Activated CD4-positive, CD25-positive, alpha-beta regulatory T cell treated with anti-CD3 and anti-CD28 coated beads, Interleukin-2, amount 50 U/mL, for 16 hours (primary cell): Measurements from ENCODE around the gene NYNRIN.
"Not testable (repeated sequence)": the region's sequence is repeated elsewhere in the genome, so short reads cannot be mapped to it uniquely, and the experiment has no call there.

Experiments
- DNase-seq: peaks from one replicate; pipeline ENCODE4 v3.0.0-alpha.2; 2020; ENCODE audit warnings: low read depth, low spot score

Gene NYNRIN

GRCh38 chr14:24369907-24370687 lies 28.7 kb upstream of the NYNRIN start:
- DNase-seq = no peak

DNA sequence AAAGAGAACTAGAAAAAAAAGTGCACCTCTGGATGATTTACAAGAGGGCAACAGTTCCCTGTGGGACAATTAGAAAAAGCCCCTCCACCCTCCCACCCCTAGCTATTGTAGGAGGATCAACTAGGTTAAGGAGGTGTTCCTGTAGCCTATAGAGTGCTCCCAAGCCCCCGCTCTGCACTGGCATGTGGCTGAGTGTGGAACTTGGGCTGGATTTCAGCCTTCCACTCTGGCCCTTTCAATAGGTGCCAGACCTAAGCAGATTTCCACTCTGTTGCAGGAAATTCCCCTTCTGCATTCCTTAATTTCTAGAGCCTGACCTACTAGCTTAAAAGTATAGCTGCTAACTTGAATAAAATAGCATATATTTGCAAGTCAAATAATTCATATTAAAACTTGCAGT lies 28.1 kb upstream of the NYNRIN start:
- DNase-seq = no peak

GRCh38 chr14:24371605-24372004 lies 27.2 kb upstream of the NYNRIN start:
- DNase-seq = not testable (repeated sequence)

DNA sequence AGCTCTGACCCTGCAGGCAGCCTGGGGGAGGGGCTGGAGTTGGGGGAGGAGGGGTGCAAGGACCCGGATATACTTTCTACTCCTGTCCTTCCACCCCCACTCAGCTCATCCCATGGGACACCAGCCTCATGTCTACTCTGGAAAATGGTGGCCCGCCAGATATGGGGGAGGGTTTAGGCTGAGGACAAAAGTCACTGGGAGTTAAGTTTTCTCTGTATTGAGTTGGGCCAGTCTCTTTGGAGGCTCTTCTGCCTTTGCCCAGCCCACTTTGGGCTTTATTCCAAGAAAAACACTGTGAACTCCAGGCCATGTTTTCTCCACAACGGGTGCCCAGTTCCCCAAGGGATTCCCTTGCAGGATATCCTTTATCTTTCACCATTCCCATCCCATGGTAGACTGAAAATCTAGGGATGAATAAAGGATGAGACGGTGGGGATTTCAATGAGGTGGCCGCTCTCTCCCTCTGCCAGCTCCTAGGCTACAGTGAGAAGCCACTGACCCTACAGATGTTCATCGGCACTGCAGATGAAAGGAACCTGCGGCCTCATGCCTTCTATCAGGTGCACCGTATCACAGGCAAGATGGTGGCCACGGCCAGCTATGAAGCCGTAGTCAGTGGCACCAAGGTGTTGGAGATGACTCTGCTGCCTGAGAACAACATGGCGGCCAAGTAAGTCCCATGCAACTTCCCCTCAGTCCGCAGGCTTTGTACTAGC lies 25.9 kb upstream of the NYNRIN start:
- no peak for DNase-seq

DNA sequence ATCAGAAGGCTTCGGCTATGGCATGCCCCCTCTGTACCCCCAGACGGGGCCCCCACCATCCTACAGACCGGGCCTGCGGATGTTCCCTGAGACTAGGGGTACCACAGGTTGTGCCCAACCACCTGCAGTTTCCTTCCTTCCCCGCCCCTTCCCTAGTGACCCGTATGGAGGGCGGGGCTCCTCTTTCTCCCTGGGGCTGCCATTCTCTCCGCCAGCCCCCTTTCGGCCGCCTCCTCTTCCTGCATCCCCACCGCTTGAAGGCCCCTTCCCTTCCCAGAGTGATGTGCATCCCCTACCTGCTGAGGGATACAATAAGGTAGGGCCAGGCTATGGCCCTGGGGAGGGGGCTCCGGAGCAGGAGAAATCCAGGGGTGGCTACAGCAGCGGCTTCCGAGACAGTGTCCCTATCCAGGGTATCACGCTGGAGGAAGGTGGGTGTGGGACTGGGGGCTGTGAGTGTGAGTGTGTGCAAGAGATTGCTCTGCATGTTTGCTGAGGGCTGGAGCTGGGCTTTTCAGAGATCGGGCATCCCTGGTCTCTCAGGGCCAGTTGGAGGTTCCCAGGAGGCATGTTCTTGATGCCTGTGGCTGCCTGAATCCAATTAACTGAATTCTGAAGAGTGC lies 22.2 kb upstream of the NYNRIN start:
- DNase-seq = no peak

GRCh38 chr14:24377126-24377525 lies 21.7 kb upstream of the NYNRIN start:
- no peak for DNase-seq

- DNase-seq = no peak
Measured at GRCh38 chr14:24377657-24378056, 21.1 kb upstream of the NYNRIN start.

- no peak for DNase-seq
Measured at GRCh38 chr14:24378327-24378726, 20.5 kb upstream of the NYNRIN start.

- no peak for DNase-seq
Measured at GRCh38 chr14:24378981-24379906, 19.6 kb upstream of the NYNRIN start.

DNA sequence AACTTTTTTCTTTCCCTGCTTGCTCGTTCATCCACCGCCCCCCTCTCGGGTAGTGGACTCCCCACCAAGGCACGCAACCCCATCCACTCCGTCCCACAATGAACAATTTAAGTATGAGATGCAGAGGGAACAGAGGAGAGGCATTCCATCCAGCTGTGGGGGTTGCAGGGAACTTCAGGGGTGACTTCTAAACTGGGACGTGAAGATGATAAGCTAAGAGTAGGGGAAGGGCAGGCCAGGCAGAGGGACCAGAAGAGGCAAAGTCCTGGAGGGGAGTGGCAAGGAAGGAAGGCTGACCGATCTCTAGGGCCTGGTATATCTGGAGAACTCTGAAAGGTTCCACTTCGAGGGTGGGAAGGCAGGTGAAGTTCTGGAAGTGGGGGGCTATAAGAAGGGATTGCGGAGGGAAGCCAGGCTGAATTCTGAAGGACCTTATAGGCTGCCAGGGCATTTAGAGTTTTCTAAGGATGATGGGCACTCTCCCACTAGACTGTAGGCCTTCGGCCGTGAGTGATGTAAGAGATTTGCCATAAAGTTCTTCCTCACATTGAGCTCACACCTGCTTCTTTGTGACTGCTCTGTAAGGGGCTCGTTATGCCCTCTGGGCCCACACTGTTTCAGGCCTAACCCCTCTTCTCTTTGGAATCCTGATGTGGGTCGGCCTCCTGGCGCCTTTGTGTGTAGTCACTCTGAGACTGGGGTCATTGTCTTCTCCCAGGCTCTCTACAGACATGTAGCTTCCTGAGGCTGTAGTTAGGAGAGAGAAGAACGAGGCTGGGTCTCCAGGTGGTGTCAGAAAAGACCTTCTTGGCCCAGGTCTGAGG lies 18.7 kb upstream of the NYNRIN start:
- no peak for DNase-seq

- no peak for DNase-seq
Measured at GRCh38 chr14:24381363-24382063, 17.3 kb upstream of the NYNRIN start.

GRCh38 chr14:24382064-24382371 lies 16.8 kb upstream of the NYNRIN start:
- no peak for DNase-seq

GRCh38 chr14:24384169-24384568 lies 14.6 kb upstream of the NYNRIN start:
- no peak for DNase-seq

DNA sequence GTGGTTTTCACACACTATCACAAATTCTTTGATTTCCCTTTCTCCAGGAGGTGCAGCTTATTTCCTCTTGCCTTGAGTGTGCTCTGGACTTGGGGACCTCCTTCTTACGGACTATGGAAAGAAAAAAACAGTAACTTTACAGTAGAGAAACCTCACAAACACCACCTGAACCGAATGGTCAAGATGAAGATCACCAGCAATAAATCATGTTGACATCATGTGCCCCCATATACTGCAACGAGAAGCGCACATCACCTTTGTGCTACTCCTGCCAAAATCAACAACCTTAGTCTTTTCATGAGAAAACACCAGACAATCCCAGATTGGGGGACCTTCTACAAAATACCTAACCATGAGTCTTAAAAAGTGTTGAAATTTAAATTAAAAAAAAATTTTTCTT lies 13.3 kb upstream of the NYNRIN start:
- DNase-seq = no peak

- DNase-seq = no peak
Measured at GRCh38 chr14:24387009-24387345, 11.8 kb upstream of the NYNRIN start.

- DNase-seq = not testable (repeated sequence)
Measured at GRCh38 chr14:24387579-24387978, 11.2 kb upstream of the NYNRIN start.

GRCh38 chr14:24388474-24389179 lies 10.2 kb upstream of the NYNRIN start:
- DNase-seq = no peak

- DNase-seq = no peak
Measured at GRCh38 chr14:24389226-24389848, 9.5 kb upstream of the NYNRIN start.

DNA sequence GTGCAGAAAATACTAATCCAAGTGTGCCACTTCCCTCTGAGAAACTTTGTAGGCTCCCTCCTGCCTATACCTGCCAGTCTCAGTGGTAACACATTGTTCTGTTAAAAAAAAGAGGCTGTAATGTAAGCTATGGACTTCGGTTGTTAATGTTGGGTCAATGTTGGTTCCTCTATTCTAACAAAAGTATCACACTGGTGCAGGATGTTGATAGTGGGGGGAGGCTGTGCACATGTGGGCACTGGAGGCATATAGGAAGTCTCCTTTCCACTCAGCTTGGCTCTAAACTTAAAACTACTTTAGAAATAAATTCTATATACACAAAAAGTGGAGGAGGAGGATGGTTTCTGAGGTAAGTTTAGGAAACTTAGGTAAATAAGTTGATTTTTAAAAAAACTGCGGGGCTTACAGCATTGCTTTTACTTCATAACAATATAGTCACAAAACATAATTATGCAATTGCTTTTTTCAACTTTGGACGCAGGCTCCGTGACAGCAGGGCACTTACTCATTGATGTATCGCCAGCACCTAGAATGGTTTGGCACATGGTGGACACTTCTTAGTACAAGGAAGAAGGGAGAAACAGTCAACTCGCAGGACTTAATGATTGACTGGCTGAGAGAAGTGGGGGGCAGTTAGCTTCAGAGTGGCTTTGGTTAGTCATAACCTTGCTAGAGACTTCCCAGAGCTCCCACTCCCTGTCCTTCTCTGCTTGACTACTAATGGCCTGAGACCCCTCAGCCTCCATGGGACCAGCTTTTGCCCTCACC lies 7.9 kb upstream of the NYNRIN start:
- DNase-seq = no peak
